DOHH2 (cell line): Measurements from ENCODE around the gene TTC23L.

Experiments
- CTCF ChIP-seq: fragments of 200-600 bp; sonication (generic); IDR thresholded peaks from one replicate; pipeline ENCODE4 v1.5.1; 2014; ENCODE audit warnings: antibody characterized with exemption, mild to moderate bottlenecking, low read depth, low read length; ENCODE audit not compliant: poor library complexity, severe bottlenecking
- EZH2phosphoT487 ChIP-seq: fragments of 200-600 bp; sonication (generic); IDR thresholded peaks from 2 replicates; pipeline ENCODE4 v1.6.1; 2017; ENCODE audit warnings: borderline replicate concordance, mild to moderate bottlenecking, antibody characterized with exemption, low read length, moderate library complexity, mixed read lengths

- TF ChIP-seq CTCF (no peak), EZH2phosphoT487 (no peak)
These were observed 61.7 kb downstream of the TTC23L start for GRCh38 chr5:34900652-34901051.
